Right lobe of liver (tissue), 4 donors: ENCODE results near the gene NPC1.

Experiments used
- CTCF ChIP-seq, 4 donors: fragments of 200-600 bp in 3 of 4; fragments of 450-650 bp in 1 of 4; IDR thresholded peaks; one replicate each; pipeline versions ENCODE4 v1.5.1 to v1.8.0; 2016 to 2022; ENCODE audit warnings: antibody characterized with exemption in 4 of 4, mild to moderate bottlenecking in 2 of 4
- POLR2A ChIP-seq: fragments of 450-650 bp; IDR thresholded peaks from one replicate; pipeline ENCODE4 v1.6.1; 2017; ENCODE audit warnings: antibody characterized with exemption, mild to moderate bottlenecking
- donor health status: DM: no; HTN: no; CAD: no.
- donor health status: DM: no; HTN: no; CAD: no.
- donor health status: DM: no; HTN: yes; CAD: no.

GRCh38 chr18:23560186-23560585 lies 26.1 kb downstream of the NPC1 start:
- TF ChIP-seq CTCF (IDR thresholded peaks at IDR 0.05) = no peak
- TF ChIP-seq POLR2A = no peak
